GM12892 (cell line): ENCODE measurements around the gene GPER1.

Experiments used
- POLR2A ChIP-seq: IDR thresholded peaks from 2 replicates; pipeline ENCODE4 v1.6.1; 2011; ENCODE audit warnings: low read depth, low read length, control low read depth
- TAF1 ChIP-seq: IDR thresholded peaks from 2 replicates; pipeline ENCODE4 v1.6.1; 2011; ENCODE audit warnings: low read depth, mild to moderate bottlenecking, control low read depth, low read length, borderline replicate concordance

GRCh38 chr7:1105189-1105588 lies 17.3 kb downstream of the GPER1 start:
- TF ChIP-seq POLR2A (no peak; the same call in 1 of the 2 replicates), TAF1 (no peak)
